Ascending aorta (tissue), 2 donors: ENCODE results near the gene TACR1. TPM values are rescaled to one million over a fixed set of nuclear protein-coding genes. Genes with fewer than 3 reads are reported as not detected.
"Not testable (repeated sequence)": the region's sequence is repeated elsewhere in the genome, so short reads cannot be mapped to it uniquely, and the experiment has no call there.

Experiments
- DNase-seq, 2 donors: peaks; one replicate each; pipeline ENCODE4 v3.0.0-alpha.2; 2019; ENCODE audit warnings: low spot score in 2 of 2
- H3K27ac ChIP-seq, 2 donors: fragments of 200-600 bp; sonication (generic); one replicate each; pipeline ENCODE4 v1.5.1; 2016 to 2017; ENCODE audit warnings: mild to moderate bottlenecking in 1 of 2
- H3K27me3 ChIP-seq: fragments of 200-600 bp; sonication (generic); one replicate; pipeline ENCODE4 v1.5.1; 2017
- H3K36me3 ChIP-seq, 2 donors: fragments of 200-600 bp; sonication (generic); one replicate each; pipeline ENCODE4 v1.5.1; 2016
- H3K4me1 ChIP-seq, 2 donors: fragments of 200-600 bp; sonication (generic); one replicate each; pipeline ENCODE4 v1.5.1; 2016 to 2017; ENCODE audit warnings: mild to moderate bottlenecking in 1 of 2
- H3K4me3 ChIP-seq, 2 donors: fragments of 200-600 bp; sonication (generic); one replicate each; pipeline ENCODE4 v1.5.1; 2016 to 2017; ENCODE audit warnings: mild to moderate bottlenecking in 1 of 2
- H3K9me3 ChIP-seq, 2 donors: fragments of 200-600 bp; sonication (generic); one replicate each; pipeline ENCODE4 v1.5.1; 2016
- CTCF ChIP-seq, 3 experiments: fragments of 200-600 bp in 2 of 3; fragments of 450-650 bp in 1 of 3; sonication (generic) in 2 of 3; IDR thresholded peaks; one replicate each; pipeline ENCODE4 v1.5.1; 2016 to 2019; ENCODE audit warnings: antibody characterized with exemption in 3 of 3, mild to moderate bottlenecking in 1 of 3, moderate library complexity in 1 of 3
- intact Hi-C: fragments of 100-400 bp; cut with DNase I; formaldehyde crosslinking; loops from one replicate; pipeline ENCODE4 v1.15.1; 2023
- total RNA-seq: library from RNA; depleted of rRNA; stranded (reverse); fragments of >200 nt; gene quantifications from one replicate; pipeline ENCODE4 v1.1.0, GENCODE V29; 2016

The TACR1 gene
- total RNA-seq, 1 donor from 2014 or later = 27.5 TPM

- Histone ChIP-seq H3K27me3 (no peaks in the 10 kb centered on the region), H3K9me3 (no peaks in the 10 kb centered on the region), H3K27ac (no peak overlapping the region), H3K36me3 (no peaks in the 10 kb centered on the region), H3K4me3 (no peak overlapping the region), H3K4me1 (no peaks in the 10 kb centered on the region)
- no peak for DNase-seq
- intact Hi-C loops = no loop called here
- no peak for TF ChIP-seq CTCF (IDR thresholded peaks at IDR 0.05)
Observed at GRCh38 chr2:75222527-75222926, 23.2 kb upstream of the TACR1 start.

GRCh38 chr2:75221862-75222261 lies 22.5 kb upstream of the TACR1 start:
- H3K4me1 ChIP-seq = no peaks in the 10 kb centered on the region
- H3K27ac ChIP-seq = no peak overlapping the region

GRCh38 chr2:75219213-75219612 lies 19.9 kb upstream of the TACR1 start:
- H3K27ac ChIP-seq, H3K27me3 ChIP-seq, H3K4me3 ChIP-seq, DNase-seq, H3K4me1 ChIP-seq, H3K9me3 ChIP-seq, H3K36me3 ChIP-seq, intact Hi-C loops: not testable (repeated sequence)

More at GRCh38 chr2:75221862-75222261, 22.5 kb upstream of the TACR1 start:
- TF ChIP-seq CTCF (IDR thresholded peaks at IDR 0.05) = no peak
- no peaks in the 10 kb centered on the region for H3K27me3 ChIP-seq
- intact Hi-C loops = no loop called here
- no peaks in the 10 kb centered on the region for H3K36me3 ChIP-seq
- no peaks in the 10 kb centered on the region for H3K9me3 ChIP-seq
- no peak overlapping the region for H3K4me3 ChIP-seq
- no peak for DNase-seq

GRCh38 chr2:75211266-75211770 lies 12.0 kb upstream of the TACR1 start:
- H3K27ac ChIP-seq = no peak overlapping the region
- no peak for DNase-seq

GRCh38 chr2:75210409-75210808 lies 11.1 kb upstream of the TACR1 start:
- DNase-seq = no peak
- Histone ChIP-seq H3K27me3 (no peaks in the 10 kb centered on the region), H3K4me1 (no peaks in the 10 kb centered on the region), H3K4me3 (no peak overlapping the region), H3K9me3 (no peaks in the 10 kb centered on the region), H3K27ac (no peak overlapping the region), H3K36me3 (no peaks in the 10 kb centered on the region)
- TF ChIP-seq CTCF (IDR thresholded peaks at IDR 0.05) = no peak
- intact Hi-C loops = no loop called here

More at GRCh38 chr2:75211266-75211770, 12.0 kb upstream of the TACR1 start:
- no peaks in the 10 kb centered on the region for H3K27me3 ChIP-seq
- no peaks in the 10 kb centered on the region for H3K9me3 ChIP-seq
- intact Hi-C loops = no loop called here
- H3K4me1 ChIP-seq = no peaks in the 10 kb centered on the region
- no peak for TF ChIP-seq CTCF (IDR thresholded peaks at IDR 0.05)
- no peaks in the 10 kb centered on the region for H3K36me3 ChIP-seq
- no peak overlapping the region for H3K4me3 ChIP-seq

- Histone ChIP-seq H3K27me3 (no peaks in the 10 kb centered on the region), H3K4me1 (no peaks in the 10 kb centered on the region), H3K4me3 (no peak overlapping the region), H3K9me3 (no peaks in the 10 kb centered on the region), H3K36me3 (no peaks in the 10 kb centered on the region), H3K27ac (no peak overlapping the region)
- DNase-seq = no peak
- intact Hi-C loops = no loop called here
- no peak for TF ChIP-seq CTCF (IDR thresholded peaks at IDR 0.05)
Observed at GRCh38 chr2:75208738-75209137, 9.4 kb upstream of the TACR1 start.
